Caco-2 (cell line): Measurements from ENCODE around the gene SIL1. TPM values are rescaled to one million over a fixed set of nuclear protein-coding genes. Genes with fewer than 3 reads are reported as not detected.
A peak's percentile ranks its signal among the peaks of the same experiment; 100 is the strongest.

ENCODE experiments used
- BruUV-seq: library from RNA; stranded (reverse); fragments of 400-500 nt; replicated peaks from 2 replicates; lab custom pipeline; 2021; lab: Mats Ljungman, UMichigan
- CTCF ChIA-PET: fragments of 300-600 bp; sonication (Branson Sonifier 250); formaldehyde crosslinking; loops from one replicate; lab custom pipeline; 2022; ENCODE audit warnings: antibody characterized with exemption; lab: Charles Lee
- POLR2A ChIA-PET: fragments of 300-600 bp; sonication (Branson Sonifier 250); formaldehyde crosslinking; loops from one replicate; lab custom pipeline; 2022; ENCODE audit warnings: antibody characterized with exemption; lab: Charles Lee
- DNase-seq, 2 experiments: peaks; one replicate each; pipeline versions ENCODE4 v3.0.0 to v3.0.0-alpha.2; 2020 to 2022
- H3K27me3 ChIP-seq: replicated peaks from 2 replicates; pipeline ENCODE4 v1.6.0; 2011; ENCODE audit warnings: low read length; ENCODE audit not compliant: control insufficient read depth, insufficient read depth
- H3K36me3 ChIP-seq: 2 replicates; pipeline ENCODE4 v1.5.1; 2011; ENCODE audit warnings: low read length; ENCODE audit not compliant: control insufficient read depth, insufficient read depth
- H3K4me1 ChIP-seq: fragments of 250-450 bp; sonication (Bioruptor Pico); 2 replicates; pipeline ENCODE4 v1.5.1; 2020; ENCODE audit warnings: mild to moderate bottlenecking
- H3K4me3 ChIP-seq: 2 replicates; pipeline ENCODE4 v1.5.1; 2011; ENCODE audit warnings: low read depth, mild to moderate bottlenecking, control low read depth, low read length
- H3K9me3 ChIP-seq: fragments of 250-450 bp; sonication (Bioruptor Pico); 2 replicates; pipeline ENCODE4 v1.5.1; 2020; ENCODE audit warnings: mild to moderate bottlenecking, moderate library complexity
- H3K27ac Mint-ChIP-seq: one replicate; pipeline ENCODE4 v1.8.0; 2022; ENCODE audit warnings: mixed read lengths; ENCODE audit not compliant: unreplicated experiment
- H3K27me3 Mint-ChIP-seq: one replicate; pipeline ENCODE4 v1.8.0; 2022; ENCODE audit warnings: mixed read lengths; ENCODE audit not compliant: insufficient read depth, unreplicated experiment
- H3K36me3 Mint-ChIP-seq: one replicate; pipeline ENCODE4 v1.8.0; 2022; ENCODE audit warnings: mild to moderate bottlenecking, mixed read lengths; ENCODE audit not compliant: insufficient read depth, unreplicated experiment
- H3K4me1 Mint-ChIP-seq: one replicate; pipeline ENCODE4 v1.8.0; 2022; ENCODE audit warnings: low read depth, mixed read lengths; ENCODE audit not compliant: unreplicated experiment
- H3K4me3 Mint-ChIP-seq: one replicate; pipeline ENCODE4 v1.8.0; 2022; ENCODE audit warnings: mild to moderate bottlenecking, moderate library complexity, mixed read lengths; ENCODE audit not compliant: unreplicated experiment
- H3K9me3 Mint-ChIP-seq: one replicate; pipeline ENCODE4 v1.8.0; 2022; ENCODE audit warnings: mixed read lengths; ENCODE audit not compliant: unreplicated experiment
- CTCF ChIP-seq, 2 experiments: fragments of 200-600 bp in 1 of 2; IDR thresholded peaks; 1 replicate in 1 of 2; 2 replicates in 1 of 2; pipeline versions ENCODE4 v1.5.1 to v1.8.0; 2011 to 2022; ENCODE audit warnings: antibody characterized with exemption in 1 of 2, control low read depth in 1 of 2, inconsistent platforms in 1 of 2, low read depth in 1 of 2, low read length in 1 of 2, mild to moderate bottlenecking in 1 of 2, moderate library complexity in 1 of 2; ENCODE audit not compliant: insufficient read depth in 1 of 2, severe bottlenecking in 1 of 2, unreplicated experiment in 1 of 2
- intact Hi-C: fragments of 100-400 bp; cut with micrococcal nuclease; formaldehyde crosslinking; loops from one replicate; pipeline ENCODE4 v1.10.0; 2022; ENCODE audit not compliant: unreplicated experiment
- total RNA-seq: library from RNA; stranded (reverse); gene quantifications from 2 replicates; pipeline ENCODE4 v1.2.3, GENCODE V29; 2022

Gene SIL1
- total RNA-seq, 1 experiment from 2014 or later, result 29.7 TPM

GRCh38 chr5:139094154-139095131, 103.7 kb downstream of the SIL1 start:
- H3K27ac Mint-ChIP-seq, result no peak overlapping the region

GRCh38 chr5:139092741-139093343, 105.3 kb downstream of the SIL1 start:
- Mint-ChIP-seq H3K27ac (no peak overlapping the region), H3K9me3 (no peaks in the 10 kb centered on the region), H3K36me3 (no peaks in the 10 kb centered on the region), H3K4me3 (no peak overlapping the region), H3K4me1 (no peaks in the 10 kb centered on the region), H3K27me3 (no peaks in the 10 kb centered on the region)
- ChIA-PET POLR2A (no interaction called here), CTCF (no interaction called here)
- H3K36me3 ChIP-seq, result no peaks in the 10 kb centered on the region
- H3K9me3 ChIP-seq, result no peaks in the 10 kb centered on the region
- H3K4me3 ChIP-seq, result no peak overlapping the region
- no peak for TF ChIP-seq CTCF (IDR thresholded peaks at IDR 0.05; ENCODE audit: insufficient read depth in 1 of 2, low read depth in 1 of 2, low read length in 1 of 2, severe bottlenecking in 1 of 2, unreplicated experiment in 1 of 2)
- H3K4me1 ChIP-seq, result no peaks in the 10 kb centered on the region
- H3K27me3 ChIP-seq, result no peaks in the 10 kb centered on the region
- BruUV-seq, result no TSS peak
- no peak for DNase-seq
- intact Hi-C loops, result no loop called here

More at GRCh38 chr5:139094154-139095131, 103.7 kb downstream of the SIL1 start:
- BruUV-seq, result no TSS peak
- Histone ChIP-seq H3K36me3 (no peaks in the 10 kb centered on the region), H3K27me3 (no peaks in the 10 kb centered on the region), H3K4me3 (no peak overlapping the region), H3K4me1 (no peaks in the 10 kb centered on the region), H3K9me3 (no peaks in the 10 kb centered on the region)
- ChIA-PET CTCF (no interaction called here), POLR2A (no interaction called here)
- Mint-ChIP-seq H3K9me3 (no peaks in the 10 kb centered on the region), H3K27me3 (no peaks in the 10 kb centered on the region), H3K36me3 (no peaks in the 10 kb centered on the region), H3K4me1 (no peaks in the 10 kb centered on the region), H3K4me3 (no peak overlapping the region)
- no peak for TF ChIP-seq CTCF (IDR thresholded peaks at IDR 0.05; ENCODE audit: insufficient read depth in 1 of 2, low read depth in 1 of 2, low read length in 1 of 2, severe bottlenecking in 1 of 2, unreplicated experiment in 1 of 2)
- intact Hi-C loops, result no loop called here
- no peak for DNase-seq

GRCh38 chr5:139091439-139092156, 106.6 kb downstream of the SIL1 start:
- no peaks in the 10 kb centered on the region for H3K9me3 Mint-ChIP-seq
- no peaks in the 10 kb centered on the region for H3K27me3 Mint-ChIP-seq
- H3K4me3 Mint-ChIP-seq, result no peak overlapping the region
- Histone ChIP-seq H3K9me3 (no peaks in the 10 kb centered on the region), H3K36me3 (no peaks in the 10 kb centered on the region), H3K27me3 (no peaks in the 10 kb centered on the region), H3K4me1 (no peaks in the 10 kb centered on the region), H3K4me3 (no peak overlapping the region)
- intact Hi-C loops, result loop anchor here (1.0 kb wide), 1 partner anchor 171 kb away; no protein-coding TSS in a partner anchor
- ChIA-PET POLR2A (no interaction called here), CTCF (interaction anchor here (0.6 to 1.1 kb wide), 4 partner anchors 11 to 186 kb away, joined by 3 to 7 read pairs (median 3); no protein-coding TSS in a partner anchor)
- H3K36me3 Mint-ChIP-seq, result no peaks in the 10 kb centered on the region
- TF ChIP-seq CTCF (IDR thresholded peaks at IDR 0.05; ENCODE audit: insufficient read depth in 1 of 2, low read depth in 1 of 2, low read length in 1 of 2, severe bottlenecking in 1 of 2, unreplicated experiment in 1 of 2), result peak in 1 of 2 experiments; percentile 48
- no TSS peak for BruUV-seq
- H3K27ac Mint-ChIP-seq, result no peak overlapping the region
- H3K4me1 Mint-ChIP-seq, result no peaks in the 10 kb centered on the region
- DNase-seq, result peak in 1 of 2 experiments; percentile 46
